A549 (cell line): ENCODE measurements around the gene BANP. TPM values are rescaled to one million over a fixed set of nuclear protein-coding genes. Genes with fewer than 3 reads are reported as not detected.
"Not testable (repeated sequence)": the region's sequence is repeated elsewhere in the genome, so short reads cannot be mapped to it uniquely, and the experiment has no call there.

Experiments
- ATAC-seq, 2 experiments: fragments of 200-7000 bp in 1 of 2; fragments of >200 bp in 1 of 2; cut with Nextera tagmentation in 1 of 2; cut with Tn5 transposase in 1 of 2; 3 replicates each; pipeline versions ENCODE4 v1.8.0 to v1.9.1; 2018 to 2020; ENCODE audit warnings: mild to moderate bottlenecking in 1 of 2, moderate library complexity in 1 of 2
- CTCF ChIA-PET: fragments of 300-600 bp; sonication (Branson Sonifier 250); formaldehyde crosslinking; extraction: SDS; loops from one replicate; lab custom pipeline; 2021; ENCODE audit warnings: antibody characterized with exemption, inconsistent platforms; lab: Yijun Ruan, JAX
- POLR2A ChIA-PET: fragments of 350-600 bp; formaldehyde crosslinking; extraction: SDS; loops from one replicate; lab custom pipeline; 2021; ENCODE audit warnings: antibody characterized with exemption, inconsistent platforms; lab: Yijun Ruan, JAX
- DNase-seq, 2 experiments: peaks; one replicate each; pipeline versions ENCODE4 v3.0.0 to v3.0.0-alpha.2; 2011 to 2016; ENCODE audit warnings: low read depth in 1 of 2, low spot score in 1 of 2
- FAIRE-seq: peaks from 2 replicates; lab custom pipeline; 2011; peaks lifted over from hg19 to GRCh38; lab: Jason Lieb, UNC
- H3K27ac ChIP-seq, 2 experiments: fragments of >200 bp; sonication (Bioruptor Twin); formaldehyde crosslinking; 3 replicates each; pipeline ENCODE4 v1.5.1; 2016 to 2017
- H3K4me1 ChIP-seq: fragments of >200 bp; sonication (Bioruptor Twin); formaldehyde crosslinking; 3 replicates; pipeline ENCODE4 v1.6.1; 2016
- H3K4me2 ChIP-seq: fragments of >200 bp; sonication (Bioruptor Twin); formaldehyde crosslinking; 3 replicates; pipeline ENCODE4 v1.6.1; 2016
- H3K4me3 ChIP-seq: fragments of >200 bp; sonication (Bioruptor Twin); formaldehyde crosslinking; 3 replicates; pipeline ENCODE4 v1.5.1; 2016
- H3K9me3 ChIP-seq: fragments of >200 bp; sonication (Bioruptor Twin); formaldehyde crosslinking; 3 replicates; pipeline ENCODE4 v1.6.1; 2016
- BHLHE40 ChIP-seq: IDR thresholded peaks from 2 replicates; pipeline ENCODE4 v1.6.1; 2012; ENCODE audit warnings: low read depth, low read length, inconsistent platforms
- CBX2 ChIP-seq: fragments of 200-600 bp; sonication (generic); IDR thresholded peaks from 2 replicates; pipeline ENCODE4 v1.6.1; 2016; ENCODE audit warnings: low read depth, mild to moderate bottlenecking, borderline replicate concordance
- CHD2 ChIP-seq: fragments of 150-350 bp; IDR thresholded peaks from 2 replicates; pipeline ENCODE4 v1.6.1; 2014; ENCODE audit warnings: low read length; ENCODE audit not compliant: partially characterized antibody
- CHD4 ChIP-seq: fragments of 200-600 bp; sonication (generic); IDR thresholded peaks from 2 replicates; pipeline ENCODE4 v1.6.1; 2016; ENCODE audit warnings: antibody characterized with exemption, mild to moderate bottlenecking, borderline replicate concordance
- EHF ChIP-seq: fragments of 250-450 bp; sonication (Bioruptor Pico); IDR thresholded peaks from 2 replicates; pipeline ENCODE4 v1.5.0; 2020; ENCODE audit warnings: mild to moderate bottlenecking
- EHMT2 ChIP-seq: fragments of 200-600 bp; sonication (generic); IDR thresholded peaks from 2 replicates; pipeline ENCODE4 v1.6.1; 2016; ENCODE audit warnings: antibody characterized with exemption, low read depth, mild to moderate bottlenecking, moderate library complexity
- EP300 ChIP-seq, 2 experiments: fragments of >200 bp; sonication (Bioruptor Twin); formaldehyde crosslinking; IDR thresholded peaks; 2 replicates in 1 of 2; 3 replicates in 1 of 2; pipeline ENCODE4 v1.6.1; 2016 to 2017
- GATA3 ChIP-seq: IDR thresholded peaks from 2 replicates; pipeline ENCODE4 v1.6.1; 2012; ENCODE audit warnings: borderline replicate concordance
- HOXA7 ChIP-seq: fragments of 250-450 bp; sonication (Bioruptor Pico); IDR thresholded peaks from 2 replicates; pipeline ENCODE4 v1.5.0; 2020; ENCODE audit warnings: mild to moderate bottlenecking, moderate library complexity
- HOXB13 ChIP-seq: fragments of 250-450 bp; sonication (Bioruptor Pico); IDR thresholded peaks from 2 replicates; pipeline ENCODE4 v1.5.0; 2020; ENCODE audit warnings: low read depth, mild to moderate bottlenecking, moderate library complexity
- HOXB5 ChIP-seq: fragments of 250-450 bp; sonication (Bioruptor Pico); IDR thresholded peaks from 2 replicates; pipeline ENCODE4 v1.5.0; 2020; ENCODE audit warnings: mild to moderate bottlenecking, moderate library complexity
- KDM5A ChIP-seq: fragments of 200-600 bp; sonication (generic); IDR thresholded peaks from 2 replicates; pipeline ENCODE4 v1.6.1; 2016; ENCODE audit warnings: antibody characterized with exemption, mild to moderate bottlenecking
- NFE2L2 ChIP-seq: fragments of 150-350 bp; conservative IDR thresholded peaks from 2 replicates; pipeline ENCODE4 v1.6.1; 2014; ENCODE audit warnings: low read length
- POLR2A ChIP-seq: IDR thresholded peaks from 2 replicates; pipeline ENCODE4 v1.6.1; 2012; ENCODE audit warnings: mild to moderate bottlenecking, low read length
- RFX5 ChIP-seq: fragments of 450-650 bp; IDR thresholded peaks from 2 replicates; pipeline ENCODE4 v1.7.1; 2014; ENCODE audit warnings: antibody characterized with exemption, mild to moderate bottlenecking, moderate library complexity
- RNF2 ChIP-seq: fragments of 200-600 bp; sonication (generic); IDR thresholded peaks from 2 replicates; pipeline ENCODE4 v1.6.1; 2016; ENCODE audit warnings: low read depth, mild to moderate bottlenecking, antibody characterized with exemption, moderate library complexity, borderline replicate concordance
- SREBF2 ChIP-seq: fragments of 450-650 bp; IDR thresholded peaks from 2 replicates; pipeline ENCODE4 v1.6.1; 2014; ENCODE audit warnings: mild to moderate bottlenecking, moderate library complexity
- TFCP2L1 ChIP-seq: fragments of 250-450 bp; sonication (Bioruptor Pico); IDR thresholded peaks from 2 replicates; pipeline ENCODE4 v1.5.0; 2021; ENCODE audit warnings: mild to moderate bottlenecking
- TP53 ChIP-seq: fragments of 250-450 bp; sonication (Bioruptor Pico); IDR thresholded peaks from 2 replicates; pipeline ENCODE4 v1.5.0; 2021; ENCODE audit warnings: mild to moderate bottlenecking, moderate library complexity
- ZNF302 ChIP-seq: fragments of 250-450 bp; sonication (Bioruptor Pico); IDR thresholded peaks from 2 replicates; pipeline ENCODE4 v1.9.0; 2021; ENCODE audit warnings: inconsistent platforms, mild to moderate bottlenecking, moderate library complexity
- ZSCAN20 ChIP-seq: fragments of 250-450 bp; sonication (Bioruptor Pico); IDR thresholded peaks from 2 replicates; pipeline ENCODE4 v1.8.0; 2022; ENCODE audit warnings: mild to moderate bottlenecking, moderate library complexity
- WGBS: methylation state at CpG from one replicate; pipeline ENCODE4 v1.1.6; 2017; ENCODE audit errors: missing lambda C conversion rate; 5-methylcytosine and 5-hydroxymethylcytosine counted together
- polyA plus RNA-seq, 4 experiments: library from polyadenylated mRNA; depleted of rRNA in 3 of 4; stranded (reverse); fragments of >200 nt; fragmentation: RNase III in 1 of 4; extraction: RNeasy Plus Mini Kit Qiagen cat#74134 plus additional on column Dnase treatment in 1 of 4; gene quantifications; 2 replicates in 3 of 4; 3 replicates in 1 of 4; pipeline ENCODE4 v1.2.3, GENCODE V29; 2011 to 2017
- TF ChIP-seq, protein P1 (sequence below): fragments of 450-650 bp; IDR thresholded peaks from 2 replicates; pipeline ENCODE4 v1.6.1; 2014; ENCODE audit warnings: antibody characterized with exemption
- TF ChIP-seq, protein P2 (sequence below): fragments of >200 bp; sonication (Bioruptor Twin); formaldehyde crosslinking; IDR thresholded peaks from 3 replicates; pipeline ENCODE4 v1.6.1; 2016
- TF ChIP-seq, protein P3 (sequence below): IDR thresholded peaks from 2 replicates; pipeline ENCODE4 v1.6.1; 2012; ENCODE audit warnings: low read depth, borderline replicate concordance
- TF ChIP-seq, protein P4 (sequence below): fragments of 200-600 bp; sonication (generic); IDR thresholded peaks from 2 replicates; pipeline ENCODE4 v1.6.1; 2016; ENCODE audit warnings: antibody characterized with exemption, mild to moderate bottlenecking, moderate library complexity

Gene BANP
- polyA plus RNA-seq, 2 of the 4 experiments (the other 2 are of a cell fraction): 17.1 to 17.2 TPM

DNA sequence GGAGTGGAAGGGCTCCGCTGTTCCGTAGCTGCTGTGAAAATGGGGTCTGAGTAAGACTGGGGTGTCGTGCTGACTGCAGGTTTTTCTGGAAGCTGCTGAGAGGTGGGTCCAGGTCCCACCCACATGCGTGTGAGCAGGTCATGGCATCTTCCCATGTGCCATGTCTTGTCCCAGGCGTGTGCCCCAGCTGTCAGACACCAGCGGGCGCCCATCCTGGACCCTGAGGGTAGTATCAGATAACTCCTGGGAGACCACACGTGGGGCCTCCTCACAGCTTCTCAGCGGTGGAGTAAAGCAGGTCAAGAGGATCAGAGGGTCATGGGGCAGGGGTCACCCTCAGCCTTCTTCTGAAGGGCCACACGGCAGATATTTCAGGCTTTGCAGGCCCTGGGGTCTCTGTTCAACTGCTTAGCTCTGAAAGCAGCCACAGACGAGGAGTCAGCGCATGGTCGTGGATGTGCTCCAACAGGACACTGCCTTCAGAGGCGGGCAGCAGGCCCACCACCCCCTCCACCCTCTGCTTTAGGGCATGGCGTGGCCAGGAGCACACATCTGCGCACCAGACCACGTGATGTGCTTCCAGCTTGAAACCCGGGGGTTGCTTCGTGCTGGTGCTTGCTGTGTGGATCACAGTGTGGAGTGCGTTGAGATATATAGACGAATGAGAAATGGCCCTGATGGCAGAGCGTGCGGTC lies 68.7 kb downstream of the BANP start:
- TF ChIP-seq HOXB5 (CRISPR knock-in tag) (no peak), GATA3 (no peak), TP53 (CRISPR knock-in tag) (no peak), EHF (no peak), HOXA7 (CRISPR knock-in tag) (no peak), CHD4 (no peak), RFX5 (no peak), RNF2 (no peak), EP300 (IDR thresholded peaks at IDR 0.05) (no peak), HOXB13 (no peak), ZSCAN20 (no peak)
- TF ChIP-seq, protein P1, sequence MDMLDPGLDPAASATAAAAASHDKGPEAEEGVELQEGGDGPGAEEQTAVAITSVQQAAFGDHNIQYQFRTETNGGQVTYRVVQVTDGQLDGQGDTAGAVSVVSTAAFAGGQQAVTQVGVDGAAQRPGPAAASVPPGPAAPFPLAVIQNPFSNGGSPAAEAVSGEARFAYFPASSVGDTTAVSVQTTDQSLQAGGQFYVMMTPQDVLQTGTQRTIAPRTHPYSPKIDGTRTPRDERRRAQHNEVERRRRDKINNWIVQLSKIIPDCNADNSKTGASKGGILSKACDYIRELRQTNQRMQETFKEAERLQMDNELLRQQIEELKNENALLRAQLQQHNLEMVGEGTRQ: no peak
- TF ChIP-seq, protein P2, sequence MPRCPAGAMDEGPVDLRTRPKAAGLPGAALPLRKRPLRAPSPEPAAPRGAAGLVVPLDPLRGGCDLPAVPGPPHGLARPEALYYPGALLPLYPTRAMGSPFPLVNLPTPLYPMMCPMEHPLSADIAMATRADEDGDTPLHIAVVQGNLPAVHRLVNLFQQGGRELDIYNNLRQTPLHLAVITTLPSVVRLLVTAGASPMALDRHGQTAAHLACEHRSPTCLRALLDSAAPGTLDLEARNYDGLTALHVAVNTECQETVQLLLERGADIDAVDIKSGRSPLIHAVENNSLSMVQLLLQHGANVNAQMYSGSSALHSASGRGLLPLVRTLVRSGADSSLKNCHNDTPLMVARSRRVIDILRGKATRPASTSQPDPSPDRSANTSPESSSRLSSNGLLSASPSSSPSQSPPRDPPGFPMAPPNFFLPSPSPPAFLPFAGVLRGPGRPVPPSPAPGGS: no peak
- Histone ChIP-seq H3K4me2 (no peak overlapping the region), H3K4me3 (no peak overlapping the region), H3K27ac (no peak overlapping the region), H3K4me1 (peaks cover 3% of the 10 kb centered on the region; the same call in 1 of the 3 replicates), H3K9me3 (no peaks in the 10 kb centered on the region)
- CTCF ChIA-PET: no interaction called here
- DNase-seq (no peak), FAIRE-seq (no peak), ATAC-seq (no peak)
- WGBS: 96% methylated on average over 21 of the region's 23 CpGs
- POLR2A ChIA-PET: no interaction called here

DNA sequence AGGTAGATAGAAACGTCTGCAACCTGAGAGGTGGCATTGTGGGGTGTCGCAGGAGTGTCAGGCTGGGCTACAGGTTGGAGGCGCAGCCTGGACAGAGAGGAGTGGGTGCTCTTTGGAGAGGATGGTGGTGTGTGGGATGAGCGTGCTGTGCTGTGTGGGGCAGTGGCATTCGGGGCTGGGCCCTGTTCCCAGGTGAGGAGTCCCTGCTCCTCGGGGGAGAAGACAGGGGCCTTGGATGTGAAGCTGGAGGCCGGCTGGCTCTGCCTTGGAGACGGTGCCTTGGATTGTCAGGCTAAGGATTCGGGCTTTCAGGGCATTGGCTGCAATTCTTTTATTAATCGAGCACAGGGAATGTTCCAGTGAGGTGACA lies 69.3 kb downstream of the BANP start:
- Histone ChIP-seq H3K27ac (no peak overlapping the region), H3K9me3 (no peaks in the 10 kb centered on the region), H3K4me2 (no peak overlapping the region), H3K4me3 (no peak overlapping the region), H3K4me1 (peaks cover 3% of the 10 kb centered on the region; the same call in 1 of the 3 replicates)
- POLR2A ChIA-PET: no interaction called here
- DNase-seq (no peak), ATAC-seq (no peak), FAIRE-seq (no peak)
- TF ChIP-seq EHMT2 (no peak), BHLHE40 (no peak), RNF2 (no peak), KDM5A (no peak), CBX2 (no peak), POLR2A (no peak), HOXB5 (CRISPR knock-in tag) (no peak), TFCP2L1 (no peak), ZNF302 (CRISPR knock-in tag) (no peak), RFX5 (no peak), CHD2 (no peak), NFE2L2 (no peak), SREBF2 (no peak)
- TF ChIP-seq, protein P3, sequence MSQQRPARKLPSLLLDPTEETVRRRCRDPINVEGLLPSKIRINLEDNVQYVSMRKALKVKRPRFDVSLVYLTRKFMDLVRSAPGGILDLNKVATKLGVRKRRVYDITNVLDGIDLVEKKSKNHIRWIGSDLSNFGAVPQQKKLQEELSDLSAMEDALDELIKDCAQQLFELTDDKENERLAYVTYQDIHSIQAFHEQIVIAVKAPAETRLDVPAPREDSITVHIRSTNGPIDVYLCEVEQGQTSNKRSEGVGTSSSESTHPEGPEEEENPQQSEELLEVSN: no peak
- TF ChIP-seq, protein P4, sequence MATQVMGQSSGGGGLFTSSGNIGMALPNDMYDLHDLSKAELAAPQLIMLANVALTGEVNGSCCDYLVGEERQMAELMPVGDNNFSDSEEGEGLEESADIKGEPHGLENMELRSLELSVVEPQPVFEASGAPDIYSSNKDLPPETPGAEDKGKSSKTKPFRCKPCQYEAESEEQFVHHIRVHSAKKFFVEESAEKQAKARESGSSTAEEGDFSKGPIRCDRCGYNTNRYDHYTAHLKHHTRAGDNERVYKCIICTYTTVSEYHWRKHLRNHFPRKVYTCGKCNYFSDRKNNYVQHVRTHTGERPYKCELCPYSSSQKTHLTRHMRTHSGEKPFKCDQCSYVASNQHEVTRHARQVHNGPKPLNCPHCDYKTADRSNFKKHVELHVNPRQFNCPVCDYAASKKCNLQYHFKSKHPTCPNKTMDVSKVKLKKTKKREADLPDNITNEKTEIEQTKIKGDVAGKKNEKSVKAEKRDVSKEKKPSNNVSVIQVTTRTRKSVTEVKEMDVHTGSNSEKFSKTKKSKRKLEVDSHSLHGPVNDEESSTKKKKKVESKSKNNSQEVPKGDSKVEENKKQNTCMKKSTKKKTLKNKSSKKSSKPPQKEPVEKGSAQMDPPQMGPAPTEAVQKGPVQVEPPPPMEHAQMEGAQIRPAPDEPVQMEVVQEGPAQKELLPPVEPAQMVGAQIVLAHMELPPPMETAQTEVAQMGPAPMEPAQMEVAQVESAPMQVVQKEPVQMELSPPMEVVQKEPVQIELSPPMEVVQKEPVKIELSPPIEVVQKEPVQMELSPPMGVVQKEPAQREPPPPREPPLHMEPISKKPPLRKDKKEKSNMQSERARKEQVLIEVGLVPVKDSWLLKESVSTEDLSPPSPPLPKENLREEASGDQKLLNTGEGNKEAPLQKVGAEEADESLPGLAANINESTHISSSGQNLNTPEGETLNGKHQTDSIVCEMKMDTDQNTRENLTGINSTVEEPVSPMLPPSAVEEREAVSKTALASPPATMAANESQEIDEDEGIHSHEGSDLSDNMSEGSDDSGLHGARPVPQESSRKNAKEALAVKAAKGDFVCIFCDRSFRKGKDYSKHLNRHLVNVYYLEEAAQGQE: no peak
- TF ChIP-seq, protein P2: no peak
- CTCF ChIA-PET: no interaction called here
- WGBS: 91% methylated on average over 10 of the region's 10 CpGs

DNA sequence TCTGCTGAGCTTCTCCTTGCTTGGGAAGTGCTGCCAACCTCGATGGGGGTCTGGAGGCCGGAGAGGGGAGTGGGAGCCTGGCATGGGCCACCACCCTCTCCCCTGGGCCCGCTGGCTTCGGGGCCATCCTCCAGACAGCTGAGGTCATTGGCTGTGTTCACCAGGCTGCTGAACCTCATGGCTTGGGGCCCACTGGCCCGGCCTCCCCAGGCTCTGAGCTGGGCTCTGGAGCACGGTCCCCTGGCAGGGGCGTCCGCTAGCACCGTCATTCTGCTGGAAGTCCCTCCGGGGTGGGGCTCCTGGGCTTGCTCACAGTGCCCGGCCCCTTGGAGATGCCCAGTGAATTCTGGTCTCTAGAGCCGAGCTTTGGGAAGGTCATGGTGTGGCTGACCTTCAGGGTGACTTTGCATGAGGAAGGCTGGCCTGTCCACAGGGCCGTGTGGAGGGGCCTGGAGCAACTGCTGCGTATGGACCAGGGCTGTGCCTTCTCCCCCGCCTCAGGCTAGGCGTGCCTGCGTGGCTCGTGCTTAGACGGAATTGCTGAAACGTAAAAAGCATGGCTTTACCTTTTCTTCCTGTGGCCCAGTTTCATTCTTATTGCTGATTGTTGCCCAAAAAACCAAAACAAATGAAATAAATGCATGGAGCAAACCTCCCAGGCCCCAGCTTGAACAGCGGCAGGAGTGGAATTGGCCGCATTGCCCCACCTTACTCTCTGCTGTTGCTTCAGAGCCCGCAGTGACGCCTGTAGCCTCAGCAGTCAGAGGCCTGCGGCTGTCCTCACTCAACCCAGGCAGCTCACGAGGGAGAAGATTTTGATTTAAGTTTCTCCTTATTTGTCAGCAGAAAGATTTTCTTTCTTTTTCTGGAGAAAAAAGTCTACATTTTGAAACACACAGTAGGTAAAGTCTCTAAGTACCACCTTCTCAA lies 70.1 kb downstream of the BANP start:
- POLR2A ChIA-PET, H3K4me2 ChIP-seq, H3K4me1 ChIP-seq, CTCF ChIA-PET, FAIRE-seq, H3K4me3 ChIP-seq, H3K27ac ChIP-seq, H3K9me3 ChIP-seq, ATAC-seq, DNase-seq: not testable (repeated sequence)
- 93% methylated on average over 17 of the region's 26 CpGs for WGBS
